H9 (cell line): ENCODE results near the gene ATP13A1. TPM values are rescaled to one million over a fixed set of nuclear protein-coding genes. Genes with fewer than 3 reads are reported as not detected.

Source experiments
- DNase-seq: peaks from one replicate; pipeline ENCODE4 v3.0.0-alpha.2; 2017
- H2AFZ ChIP-seq: one replicate; pipeline ENCODE4 v1.6.1; 2013; ENCODE audit warnings: mild to moderate bottlenecking, low read length, control low read depth, moderate library complexity
- H2AK5ac ChIP-seq: 2 replicates; pipeline ENCODE4 v1.6.1; 2013; ENCODE audit warnings: low read length, control low read depth, mixed read lengths; ENCODE audit not compliant: insufficient read length
- H2BK120ac ChIP-seq: one replicate; pipeline ENCODE4 v1.6.1; 2013; ENCODE audit warnings: low read depth, mild to moderate bottlenecking, low read length, control low read depth, inconsistent platforms; ENCODE audit not compliant: poor library complexity, severe bottlenecking
- H2BK12ac ChIP-seq: 2 replicates; pipeline ENCODE4 v1.6.1; 2013; ENCODE audit warnings: low read length, control low read depth, mixed read lengths, low read depth; ENCODE audit not compliant: insufficient read length
- H2BK15ac ChIP-seq: 2 replicates; pipeline ENCODE4 v1.6.1; 2013; ENCODE audit warnings: low read depth, low read length, control low read depth
- H2BK20ac ChIP-seq: one replicate; pipeline ENCODE4 v1.6.1; 2013; ENCODE audit warnings: low read depth, mild to moderate bottlenecking, low read length, control low read depth, inconsistent platforms; ENCODE audit not compliant: poor library complexity, severe bottlenecking
- H2BK5ac ChIP-seq: 2 replicates; pipeline ENCODE4 v1.6.1; 2013; ENCODE audit warnings: low read length, control low read depth, mixed read lengths; ENCODE audit not compliant: insufficient read length
- H3K14ac ChIP-seq: 2 replicates; pipeline ENCODE4 v1.6.1; 2013; ENCODE audit warnings: low read length, control low read depth; ENCODE audit not compliant: insufficient read depth
- H3K18ac ChIP-seq: 2 replicates; pipeline ENCODE4 v1.6.1; 2013; ENCODE audit warnings: low read depth, mild to moderate bottlenecking, mixed read lengths, low read length, control low read depth; ENCODE audit not compliant: insufficient read length
- H3K23ac ChIP-seq: 2 replicates; pipeline ENCODE4 v1.6.1; 2013; ENCODE audit warnings: low read length, control low read depth, mixed read lengths, low read depth; ENCODE audit not compliant: insufficient read length
- H3K23me2 ChIP-seq: 2 replicates; pipeline ENCODE4 v1.6.1; 2013; ENCODE audit warnings: low read depth, mild to moderate bottlenecking, mixed read lengths, low read length, control low read depth; ENCODE audit not compliant: insufficient read length, poor library complexity, severe bottlenecking
- H3K27ac ChIP-seq: 2 replicates; pipeline ENCODE4 v1.5.1; 2013; ENCODE audit warnings: low read length, control low read depth, mixed read lengths, low read depth; ENCODE audit not compliant: insufficient read length
- H3K27me3 ChIP-seq: 2 replicates; pipeline ENCODE4 v1.6.1; 2013; ENCODE audit warnings: low read length, control low read depth, inconsistent platforms; ENCODE audit not compliant: insufficient read depth
- H3K4ac ChIP-seq: 2 replicates; pipeline ENCODE4 v1.6.1; 2013; ENCODE audit warnings: low read depth, mild to moderate bottlenecking, control low read depth, inconsistent platforms, low read length, moderate library complexity
- H3K4me1 ChIP-seq: 2 replicates; pipeline ENCODE4 v1.6.1; 2013; ENCODE audit warnings: low read length, control low read depth, inconsistent platforms; ENCODE audit not compliant: insufficient read depth
- H3K4me2 ChIP-seq: 2 replicates; pipeline ENCODE4 v1.6.1; 2013; ENCODE audit warnings: low read length, control low read depth, mixed read lengths; ENCODE audit not compliant: insufficient read length, insufficient read depth
- H3K56ac ChIP-seq: 2 replicates; pipeline ENCODE4 v1.6.1; 2013; ENCODE audit warnings: low read depth, mild to moderate bottlenecking, mixed read lengths, low read length, control low read depth; ENCODE audit not compliant: insufficient read length
- H3K79me1 ChIP-seq: 2 replicates; pipeline ENCODE4 v1.6.1; 2013; ENCODE audit warnings: low read depth, mild to moderate bottlenecking, moderate library complexity, low read length, control low read depth, inconsistent platforms; ENCODE audit not compliant: insufficient read depth, poor library complexity, severe bottlenecking
- H3K79me2 ChIP-seq: 2 replicates; pipeline ENCODE4 v1.6.1; 2013; ENCODE audit warnings: low read length, control low read depth, inconsistent platforms; ENCODE audit not compliant: insufficient read depth
- H3K9ac ChIP-seq: 2 replicates; pipeline ENCODE4 v1.6.1; 2013; ENCODE audit warnings: low read length, control low read depth, mixed read lengths; ENCODE audit not compliant: insufficient read length; ENCODE audit errors: extremely low read depth
- H3K9me3 ChIP-seq: one replicate; pipeline ENCODE4 v1.6.1; 2013; ENCODE audit warnings: low read depth, low read length, inconsistent platforms; ENCODE audit not compliant: control insufficient read depth
- H3T11ph ChIP-seq: one replicate; pipeline ENCODE4 v1.6.1; 2013; ENCODE audit warnings: mild to moderate bottlenecking, low read length, control low read depth, inconsistent platforms
- H4K20me1 ChIP-seq: one replicate; pipeline ENCODE4 v1.6.1; 2013; ENCODE audit not compliant: control insufficient read depth, insufficient read length, insufficient read depth
- H4K5ac ChIP-seq: 2 replicates; pipeline ENCODE4 v1.6.1; 2013; ENCODE audit warnings: low read depth, mild to moderate bottlenecking, mixed read lengths, low read length, control low read depth; ENCODE audit not compliant: insufficient read length
- H4K8ac ChIP-seq: replicated peaks from 2 replicates; pipeline ENCODE4 v1.6.1; 2013; ENCODE audit warnings: low read length, control low read depth, mixed read lengths, low read depth; ENCODE audit not compliant: insufficient read length
- H4K91ac ChIP-seq: 2 replicates; pipeline ENCODE4 v1.6.1; 2013; ENCODE audit warnings: low read depth, mild to moderate bottlenecking, moderate library complexity, mixed read lengths, low read length, control low read depth; ENCODE audit not compliant: insufficient read length
- H3K27ac Mint-ChIP-seq, 3 experiments: 2 replicates in 2 of 3; 3 replicates in 1 of 3; pipeline ENCODE4 v1.8.0; 2020 to 2021; ENCODE audit warnings: mixed read lengths in 3 of 3, mild to moderate bottlenecking in 1 of 3, moderate library complexity in 1 of 3
- H3K27me3 Mint-ChIP-seq: 2 replicates; pipeline ENCODE4 v1.8.0; 2021; ENCODE audit warnings: low read depth, mild to moderate bottlenecking, moderate library complexity, mixed read lengths
- H3K36me3 Mint-ChIP-seq, 3 experiments: 2 replicates in 2 of 3; 3 replicates in 1 of 3; pipeline ENCODE4 v1.8.0; 2020 to 2021; ENCODE audit warnings: low read depth in 3 of 3, mixed read lengths in 3 of 3; ENCODE audit not compliant: insufficient read depth in 1 of 3
- H3K4me1 Mint-ChIP-seq, 2 experiments: 2 replicates each; pipeline ENCODE4 v1.8.0; 2020; ENCODE audit warnings: mixed read lengths in 2 of 2
- H3K4me3 Mint-ChIP-seq, 2 experiments: 2 replicates in 1 of 2; 3 replicates in 1 of 2; pipeline ENCODE4 v1.8.0; 2020 to 2021; ENCODE audit warnings: mild to moderate bottlenecking in 2 of 2, mixed read lengths in 2 of 2, moderate library complexity in 1 of 2
- H3K9me3 Mint-ChIP-seq, 2 experiments: 2 replicates in 1 of 2; 3 replicates in 1 of 2; pipeline ENCODE4 v1.8.0; 2020; ENCODE audit warnings: mild to moderate bottlenecking in 2 of 2, mixed read lengths in 2 of 2, moderate library complexity in 1 of 2
- CTCF ChIP-seq: fragments of 200-600 bp; sonication (generic); conservative IDR thresholded peaks from 3 replicates; pipeline ENCODE4 v1.8.0; 2021; ENCODE audit warnings: antibody characterized with exemption, mild to moderate bottlenecking
- WGBS: extraction: QIAGEN DNeasy Blood & Tissue Kit; methylation state at CpG from one replicate; pipeline ENCODE4 v1.1.7; 2013; ENCODE audit warnings: missing lambda C conversion rate, low lambda C conversion rate, mixed read lengths; ENCODE audit not compliant: insufficient read length; ENCODE audit errors: extremely low coverage; 5-methylcytosine and 5-hydroxymethylcytosine counted together
- total RNA-seq: library from RNA; stranded (reverse); gene quantifications from 2 replicates; pipeline ENCODE4 v1.2.1, GENCODE V29; 2021

ATP13A1 gene
- total RNA-seq, 1 experiment from 2014 or later, result 67.8 TPM

GRCh38 chr19:19654441-19654840 lies 9.0 kb downstream of the ATP13A1 start:
- no peaks in the 10 kb centered on the region for H3K4me1 ChIP-seq
- Mint-ChIP-seq H3K4me1 (no peaks in the 10 kb centered on the region), H3K9me3 (no peaks in the 10 kb centered on the region), H3K27me3 (no peaks in the 10 kb centered on the region; the same call in 1 of the 2 replicates), H3K27ac (no peak overlapping the region), H3K4me3 (no peak overlapping the region), H3K36me3 (peaks cover 41 to 93% (median 86%) of the 10 kb centered on the region in 3 experiments)
- H3K23me2 ChIP-seq, result no peaks in the 10 kb centered on the region
- H2BK20ac ChIP-seq, result no peak overlapping the region
- H3K9me3 ChIP-seq, result no peaks in the 10 kb centered on the region
- H3K14ac ChIP-seq, result no peak overlapping the region
- no CpG with 5 or more reads among the region's 15 CpGs for WGBS
- H3K18ac ChIP-seq, result no peak overlapping the region
- H4K8ac ChIP-seq, result no peak overlapping the region
- no peak overlapping the region for H2AK5ac ChIP-seq
- no peaks in the 10 kb centered on the region for H3K27me3 ChIP-seq
- DNase-seq, result no peak
- no peak for TF ChIP-seq CTCF
- no peak overlapping the region for H3K23ac ChIP-seq
- no peak overlapping the region for H2BK15ac ChIP-seq
- H3K79me2 ChIP-seq, result no peaks in the 10 kb centered on the region
- H2BK120ac ChIP-seq, result no peak overlapping the region
- no peaks in the 10 kb centered on the region for H4K20me1 ChIP-seq
- H3T11ph ChIP-seq, result no peak overlapping the region
- no peak overlapping the region for H3K56ac ChIP-seq
- no peak overlapping the region for H2BK12ac ChIP-seq
- no peak overlapping the region for H3K27ac ChIP-seq
- no peak overlapping the region for H3K4ac ChIP-seq
- H2BK5ac ChIP-seq, result no peak overlapping the region
- no peak overlapping the region for H3K9ac ChIP-seq
- no peaks in the 10 kb centered on the region for H3K79me1 ChIP-seq
- H4K5ac ChIP-seq, result no peak overlapping the region
- no peak overlapping the region for H3K4me2 ChIP-seq
- no peak overlapping the region for H4K91ac ChIP-seq
- no peak overlapping the region for H2AFZ ChIP-seq
